K562 (cell line): ENCODE data around the gene RASAL1. TPM values are rescaled to one million over a fixed set of nuclear protein-coding genes. Genes with fewer than 3 reads are reported as not detected.

Source experiments
- ATAC-seq: fragments of 200-7000 bp; cut with Tn5 transposase; 3 replicates; pipeline ENCODE4 v1.9.1; 2020; ENCODE audit warnings: moderate library complexity
- BruUV-seq: library from RNA; stranded (reverse); fragments of 400-500 nt; replicated peaks from 2 replicates; lab custom pipeline; 2021; lab: Mats Ljungman, UMichigan
- CTCF ChIA-PET: fragments of 300-600 bp; formaldehyde crosslinking; extraction: SDS; loops from one replicate; lab custom pipeline; 2021; ENCODE audit warnings: low intra/inter-chr PET ratio; lab: Yijun Ruan, JAX
- POLR2A ChIA-PET: fragments of 300-600, 350-650 bp; sonication (Branson Sonifier 250); formaldehyde crosslinking; extraction: SDS; loops from one replicate; lab custom pipeline; 2021; ENCODE audit warnings: antibody characterized with exemption, inconsistent platforms; lab: Yijun Ruan, JAX
- DNase-seq, 4 experiments: peaks; one replicate each; pipeline versions ENCODE4 v3.0.0 to v3.0.0-alpha.2; 2011 to 2018; ENCODE audit warnings: low spot score in 3 of 4, mixed read lengths in 3 of 4; ENCODE audit errors: extremely low read depth in 1 of 4
- FAIRE-seq: peaks from 2 replicates; lab custom pipeline; 2011; peaks lifted over from hg19 to GRCh38; lab: Jason Lieb, UNC
- H2AFZ ChIP-seq: 2 replicates; pipeline ENCODE4 v1.6.0; 2011; ENCODE audit warnings: low read depth, low read length, control low read depth, inconsistent platforms
- H3K27ac ChIP-seq: fragments of 200-600 bp; 3 replicates; pipeline ENCODE4 v1.8.0; 2011; ENCODE audit warnings: low read depth, mild to moderate bottlenecking, control low read depth, inconsistent platforms, low read length, moderate library complexity, mixed read lengths; ENCODE audit errors: extremely low read depth
- H3K27me3 ChIP-seq, 2 experiments: fragments of 300-600 bp in 1 of 2; 2 replicates in 1 of 2; 3 replicates in 1 of 2; pipeline versions ENCODE4 v1.6.0 to v1.8.0; 2011; ENCODE audit warnings: inconsistent platforms in 2 of 2, low read length in 2 of 2, mild to moderate bottlenecking in 1 of 2, mixed read lengths in 1 of 2, moderate library complexity in 1 of 2; ENCODE audit not compliant: control insufficient read depth in 2 of 2, insufficient read depth in 2 of 2
- H3K36me3 ChIP-seq: fragments of 300-600 bp; 3 replicates; pipeline ENCODE4 v1.8.0; 2011; ENCODE audit warnings: mild to moderate bottlenecking, low read length, inconsistent platforms; ENCODE audit not compliant: control insufficient read depth, insufficient read depth
- H3K4me1 ChIP-seq, 2 experiments: fragments of 200-600 bp in 1 of 2; replicated peaks in 1 of 2; 2 replicates in 1 of 2; 3 replicates in 1 of 2; pipeline versions ENCODE4 v1.5.1 to v1.8.0; 2011; ENCODE audit warnings: inconsistent platforms in 2 of 2, low read length in 2 of 2, mild to moderate bottlenecking in 1 of 2, mixed read lengths in 1 of 2, moderate library complexity in 1 of 2; ENCODE audit not compliant: control insufficient read depth in 2 of 2, insufficient read depth in 2 of 2
- H3K4me2 ChIP-seq: 2 replicates; pipeline ENCODE4 v1.6.1; 2011; ENCODE audit warnings: low read length, control low read depth, inconsistent platforms, mixed read lengths; ENCODE audit not compliant: insufficient read depth
- H3K4me3 ChIP-seq: fragments of 200-600 bp; sonication (generic), shearing (Covaris generic); 2 replicates; pipeline ENCODE4 v1.5.1; 2016; ENCODE audit warnings: control low read depth, inconsistent platforms
- H3K79me2 ChIP-seq: fragments of 200-600 bp; 3 replicates; pipeline ENCODE4 v1.8.0; 2011; ENCODE audit warnings: low read length, inconsistent platforms; ENCODE audit not compliant: control insufficient read depth, insufficient read depth
- H3K9ac ChIP-seq, 2 experiments: 2 replicates each; pipeline versions ENCODE4 v1.6.0 to v1.6.1; 2011; ENCODE audit warnings: low read depth in 2 of 2, low read length in 2 of 2, control low read depth in 1 of 2, inconsistent platforms in 1 of 2, mild to moderate bottlenecking in 1 of 2, mixed read lengths in 1 of 2; ENCODE audit not compliant: insufficient read depth in 1 of 2
- H3K9me1 ChIP-seq: one replicate; pipeline ENCODE4 v1.6.0; 2011; ENCODE audit warnings: inconsistent platforms, mild to moderate bottlenecking, low read length, moderate library complexity; ENCODE audit not compliant: control insufficient read depth, insufficient read depth
- H3K9me3 ChIP-seq: replicated peaks from 2 replicates; pipeline ENCODE4 v1.5.1; 2011; ENCODE audit warnings: low read depth, low read length, inconsistent platforms; ENCODE audit not compliant: control insufficient read depth, insufficient read depth
- H4K20me1 ChIP-seq: replicated peaks from 2 replicates; pipeline ENCODE4 v1.6.1; 2011; ENCODE audit warnings: low read length, inconsistent platforms, mixed read lengths; ENCODE audit not compliant: control insufficient read depth, insufficient read depth
- ATF6 ChIP-seq: sonication (generic); formaldehyde crosslinking; IDR thresholded peaks from 2 replicates; pipeline ENCODE4 v1.4.0; 2020; ENCODE audit warnings: mild to moderate bottlenecking, missing genetic modification reagents
- CBX5 ChIP-seq: IDR thresholded peaks from 2 replicates; pipeline ENCODE4 v1.6.1; 2014; ENCODE audit warnings: low read depth, borderline replicate concordance
- E2F4 ChIP-seq: sonication (generic); formaldehyde crosslinking; IDR thresholded peaks from 2 replicates; pipeline ENCODE4 v1.8.0; 2022; ENCODE audit warnings: mild to moderate bottlenecking, low read depth, missing genetic modification reagents
- ETS2 ChIP-seq: IDR thresholded peaks from 2 replicates; pipeline ENCODE4 v1.6.1; 2016; ENCODE audit warnings: borderline replicate concordance, missing genetic modification characterization, mild to moderate bottlenecking, moderate library complexity, missing compliant biosample characterization; ENCODE audit not compliant: poor library complexity, severe bottlenecking
- ETV6 ChIP-seq, 3 experiments: fragments of 150-350 bp in 1 of 3; sonication (generic) in 1 of 3; formaldehyde crosslinking in 1 of 3; IDR thresholded peaks; 2 replicates each; pipeline versions ENCODE4 v1.6.1 to v1.8.0; 2014 to 2022; ENCODE audit warnings: borderline replicate concordance in 2 of 3, low read depth in 2 of 3, antibody characterized with exemption in 1 of 3, low read length in 1 of 3, mild to moderate bottlenecking in 1 of 3, missing genetic modification reagents in 1 of 3
- EZH2 ChIP-seq: IDR thresholded peaks from 2 replicates; pipeline ENCODE4 v1.6.1; 2012; ENCODE audit warnings: low read depth, mild to moderate bottlenecking, inconsistent platforms, low read length, borderline replicate concordance
- HDGF ChIP-seq: fragments of 450-650 bp; IDR thresholded peaks from 2 replicates; pipeline ENCODE4 v1.6.1; 2016
- JUNB ChIP-seq: fragments of 450-650 bp; formaldehyde crosslinking; conservative IDR thresholded peaks from 2 replicates; pipeline ENCODE4 v1.4.0; 2020; ENCODE audit warnings: mild to moderate bottlenecking
- POLR2G ChIP-seq: fragments of 200-400 bp; formaldehyde crosslinking; IDR thresholded peaks from 2 replicates; pipeline ENCODE4 v1.6.1; 2017; ENCODE audit warnings: low read depth, mild to moderate bottlenecking, antibody characterized with exemption, low read length, moderate library complexity
- SMC3 ChIP-seq: conservative IDR thresholded peaks from 2 replicates; pipeline ENCODE4 v1.6.1; 2011; ENCODE audit warnings: low read depth, low read length, improper control_type of control experiment; ENCODE audit not compliant: insufficient read depth
- ZNF140 ChIP-seq: fragments of 250-450 bp; sonication (Bioruptor Pico); IDR thresholded peaks from 2 replicates; pipeline ENCODE4 v1.8.0; 2021; ENCODE audit warnings: moderate library complexity, mild to moderate bottlenecking, inconsistent platforms
- ZNF263 ChIP-seq: sonication (generic); formaldehyde crosslinking; IDR thresholded peaks from 2 replicates; pipeline ENCODE4 v1.8.0; 2022; ENCODE audit warnings: mild to moderate bottlenecking, missing genetic modification reagents, borderline replicate concordance
- ZNF311 ChIP-seq: fragments of 250-450 bp; sonication (Bioruptor Pico); IDR thresholded peaks from 2 replicates; pipeline ENCODE4 v1.4.0; 2020; ENCODE audit warnings: mild to moderate bottlenecking, moderate library complexity
- ZNF408 ChIP-seq: fragments of 250-450 bp; sonication (Bioruptor Pico); IDR thresholded peaks from 2 replicates; pipeline ENCODE4 v1.4.0; 2020; ENCODE audit warnings: low read depth, mild to moderate bottlenecking, moderate library complexity
- WGBS: fragments of 100-300 bp; shearing (Covaris generic); methylation state at CpG from one replicate; pipeline ENCODE4 v1.1.6; 2016; ENCODE audit warnings: low coverage, mixed read lengths; ENCODE audit not compliant: insufficient coverage; ENCODE audit errors: missing lambda C conversion rate; 5-methylcytosine and 5-hydroxymethylcytosine counted together
- in situ Hi-C: fragments of 300-500 bp; cut with MboI; formaldehyde crosslinking; loops from 4 replicates; pipeline ENCODE4 v1.15.0; 2018; ENCODE audit warnings: inconsistent platforms, mixed read lengths
- intact Hi-C: fragments of 100-400 bp; cut with micrococcal nuclease; formaldehyde crosslinking; loops from 2 replicates; pipeline ENCODE4 v1.14.2; 2022
- polyA plus RNA-seq, 8 experiments: library from polyadenylated mRNA; depleted of rRNA in 4 of 8; stranded (reverse) in 5 of 8; unstranded in 3 of 8; fragments of >200 nt; fragmentation: Nextera tagmentation in 2 of 8; fragmentation: Illumina TruSeq in 1 of 8; extraction: Ambion mirVana in 2 of 8; extraction: Trizol in 1 of 8; gene quantifications; 2 replicates each; pipeline versions ENCODE4 v1.2.1 to v1.2.3, GENCODE V29; 2011 to 2014; ENCODE audit warnings: inconsistent platforms in 1 of 8, missing spikeins in 1 of 8
- total RNA-seq, 7 experiments: library from RNA; depleted of rRNA in 6 of 7; stranded (reverse); fragments of >200 nt in 6 of 7; fragmentation: Illumina TruSeq in 2 of 7; extraction: Trizol in 2 of 7; gene quantifications; 2 replicates each; pipeline versions ENCODE4 v1.2.1 to v1.2.3, GENCODE V29; 2011 to 2021; ENCODE audit warnings: low replicate concordance in 1 of 7
- TF ChIP-seq, protein P1 (sequence below): fragments of 450-650 bp; formaldehyde crosslinking; IDR thresholded peaks from 2 replicates; pipeline ENCODE4 v1.4.0; 2020; ENCODE audit warnings: mild to moderate bottlenecking, moderate library complexity

The RASAL1 gene
- total and polyA plus RNA-seq, 9 of the 15 experiments (the other 6 are each of a cell fraction or from before 2014, with no cell fraction given), result 0.06 to 0.16 (median 0.14) TPM; not detected in 6

DNA sequence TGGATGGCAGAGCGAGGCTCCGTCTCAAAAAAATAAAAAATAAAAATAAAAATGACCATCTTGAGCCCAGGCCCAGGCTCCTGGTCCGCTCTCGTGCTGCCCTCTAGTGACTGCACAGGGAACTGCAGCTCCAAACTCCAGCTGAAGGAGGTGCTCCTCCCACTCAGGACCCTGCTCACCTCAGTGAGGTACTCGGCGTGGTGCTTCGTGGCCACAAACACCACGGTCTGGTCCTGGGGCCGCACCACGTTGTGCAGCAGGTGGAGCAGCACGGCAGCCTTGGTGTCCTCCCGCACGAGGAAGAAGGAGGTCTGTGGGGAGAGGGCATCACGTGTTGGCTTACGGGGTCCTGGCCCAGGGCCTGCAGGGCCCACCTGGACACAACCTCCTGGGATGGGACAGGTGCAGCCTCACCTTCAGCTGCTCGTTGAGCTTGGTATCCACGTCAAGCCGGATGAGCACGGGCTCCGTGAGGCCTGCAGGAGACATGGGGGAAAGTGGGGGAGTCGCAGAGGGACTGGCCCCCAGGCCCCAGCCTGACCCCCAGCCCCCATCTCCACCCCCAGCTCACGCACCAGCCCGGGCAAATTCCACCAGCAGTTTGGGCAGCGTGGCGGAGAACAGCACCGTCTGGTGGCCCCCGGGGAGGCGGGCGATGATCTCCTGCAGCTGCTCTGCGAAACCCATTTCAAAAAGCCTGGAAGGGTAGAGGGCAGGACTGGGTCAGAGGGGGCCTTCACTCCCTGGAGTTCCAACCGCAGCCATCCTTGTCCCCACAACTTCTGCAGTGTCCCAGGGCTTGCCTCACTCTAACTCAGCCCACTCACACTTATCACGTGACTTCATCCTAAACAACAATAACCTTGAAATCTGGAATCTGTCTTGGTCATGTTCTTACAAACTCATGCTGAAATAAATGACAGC lies 39.2 kb upstream of the RASAL1 start:
- Histone ChIP-seq H3K9me1 (peaks cover 2% of the 10 kb centered on the region), H3K79me2 (no peaks in the 10 kb centered on the region; the same call in 2 of the 3 replicates), H3K4me3 (no peak overlapping the region), H3K27ac (no peak overlapping the region), H3K4me1 (peaks cover 0 to 6% of the 10 kb centered on the region in 2 experiments; a peak in 2 of 5 replicates), H3K4me2 (no peak overlapping the region), H3K36me3 (peaks cover 93% of the 10 kb centered on the region), H4K20me1 (peaks cover 1% of the 10 kb centered on the region), H3K9me3 (no peaks in the 10 kb centered on the region), H3K9ac (peak overlapping the region in 1 of 2 experiments; percentile 37; a peak in 1 of 4 replicates), H3K27me3 (no peaks in the 10 kb centered on the region), H2AFZ (no peak overlapping the region)
- ATAC-seq (peak; percentile 97), DNase-seq (peak; percentile 73 to 84 (median 76)), FAIRE-seq (peak; percentile 96)
- BruUV-seq, result no TSS peak
- 43% methylated on average over 30 of the region's 32 CpGs for WGBS
- CTCF ChIA-PET, result interaction anchor here (2.1 to 3.8 kb wide), 2 partner anchors 126 to 182 kb away, joined by 8 to 21 read pairs; no protein-coding TSS in a partner anchor
- in situ Hi-C loops (loop anchor here (5.0 to 25.0 kb wide), 2 partner anchors 127 to 238 kb away; partner anchors contain the start of genes SDS and SDSL), intact Hi-C loops (loop anchor here (1.0 kb wide), 1 partner anchor 126 kb away; no protein-coding TSS in a partner anchor)
- POLR2A ChIA-PET, result interaction anchor here (0.9 to 1.4 kb wide), 4 partner anchors 9 to 40 kb away, joined by 3 read pairs; no protein-coding TSS in a partner anchor
- TF ChIP-seq ZNF140 (CRISPR knock-in tag), result no peak
- no peak for TF ChIP-seq E2F4 (CRISPR knock-in tag)
- peak; percentile 56; the same call in 1 of the 2 replicates for TF ChIP-seq HDGF
- no peak for TF ChIP-seq ATF6 (CRISPR knock-in tag)
- no peak for TF ChIP-seq ETS2 (tag)
- peak; percentile 61 for TF ChIP-seq SMC3
- no peak for TF ChIP-seq EZH2
- TF ChIP-seq POLR2G, result peak; percentile 57
- TF ChIP-seq, protein P1, sequence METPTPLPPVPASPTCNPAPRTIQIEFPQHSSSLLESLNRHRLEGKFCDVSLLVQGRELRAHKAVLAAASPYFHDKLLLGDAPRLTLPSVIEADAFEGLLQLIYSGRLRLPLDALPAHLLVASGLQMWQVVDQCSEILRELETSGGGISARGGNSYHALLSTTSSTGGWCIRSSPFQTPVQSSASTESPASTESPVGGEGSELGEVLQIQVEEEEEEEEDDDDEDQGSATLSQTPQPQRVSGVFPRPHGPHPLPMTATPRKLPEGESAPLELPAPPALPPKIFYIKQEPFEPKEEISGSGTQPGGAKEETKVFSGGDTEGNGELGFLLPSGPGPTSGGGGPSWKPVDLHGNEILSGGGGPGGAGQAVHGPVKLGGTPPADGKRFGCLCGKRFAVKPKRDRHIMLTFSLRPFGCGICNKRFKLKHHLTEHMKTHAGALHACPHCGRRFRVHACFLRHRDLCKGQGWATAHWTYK (CRISPR knock-in tag), result no peak
- TF ChIP-seq ZNF311 (CRISPR knock-in tag), result no peak
- TF ChIP-seq ZNF408 (CRISPR knock-in tag), result no peak
- no peak for TF ChIP-seq ETV6 (IDR thresholded peaks at IDR 0.05; ENCODE audit: borderline replicate concordance in 1 of 2, low read depth in 2 of 2, low read length in 1 of 2)
- no peak for TF ChIP-seq ETV6 (CRISPR knock-in tag; IDR thresholded peaks at IDR 0.05; ENCODE audit: borderline replicate concordance)
- no peak for TF ChIP-seq JUNB (CRISPR knock-in tag)
- TF ChIP-seq CBX5, result no peak
- peak; percentile 83 for TF ChIP-seq ZNF263
